Activated naive CD8-positive, alpha-beta T cell treated with anti-CD3 and anti-CD28 coated beads, Interleukin-2, amount 50 U/mL, for 16 hours (primary cell): Measurements from ENCODE around the gene PHACTR1.

Source experiments
- DNase-seq: peaks from one replicate; pipeline ENCODE4 v3.0.0-alpha.2; 2020; ENCODE audit warnings: low read depth, low spot score

PHACTR1 gene

GRCh38 chr6:12990162-12990561 is 273.6 kb downstream of the PHACTR1 start:
- DNase-seq: no peak

- no peak for DNase-seq
Measured at GRCh38 chr6:12991435-12991834, 274.9 kb downstream of the PHACTR1 start.

GRCh38 chr6:12992770-12993169 is 276.2 kb downstream of the PHACTR1 start:
- DNase-seq: no peak

GRCh38 chr6:12993283-12993898 is 276.8 kb downstream of the PHACTR1 start:
- DNase-seq: no peak

- DNase-seq: no peak
Measured at GRCh38 chr6:12995419-12995818, 278.9 kb downstream of the PHACTR1 start.

DNA sequence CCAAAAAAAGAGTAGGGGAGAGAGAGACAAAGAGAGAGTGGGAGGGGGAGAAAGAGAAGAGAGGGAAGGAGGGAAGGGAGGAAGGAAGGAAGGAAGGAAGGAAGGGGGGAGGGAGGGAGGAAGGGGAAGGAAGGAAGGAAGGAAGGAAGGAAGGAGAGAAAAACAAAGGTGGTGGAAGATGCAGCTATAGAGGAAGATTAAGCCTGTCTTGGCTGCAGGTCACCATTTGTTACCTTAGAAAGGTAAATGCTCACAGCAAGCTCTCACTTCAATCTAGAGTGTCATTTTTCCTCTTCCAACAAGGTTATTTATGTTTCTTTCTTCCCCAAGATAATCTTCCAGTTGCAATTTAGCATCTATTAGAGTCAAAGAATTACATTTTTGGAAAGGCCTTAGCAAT is 284.0 kb downstream of the PHACTR1 start:
- no peak for DNase-seq

DNA sequence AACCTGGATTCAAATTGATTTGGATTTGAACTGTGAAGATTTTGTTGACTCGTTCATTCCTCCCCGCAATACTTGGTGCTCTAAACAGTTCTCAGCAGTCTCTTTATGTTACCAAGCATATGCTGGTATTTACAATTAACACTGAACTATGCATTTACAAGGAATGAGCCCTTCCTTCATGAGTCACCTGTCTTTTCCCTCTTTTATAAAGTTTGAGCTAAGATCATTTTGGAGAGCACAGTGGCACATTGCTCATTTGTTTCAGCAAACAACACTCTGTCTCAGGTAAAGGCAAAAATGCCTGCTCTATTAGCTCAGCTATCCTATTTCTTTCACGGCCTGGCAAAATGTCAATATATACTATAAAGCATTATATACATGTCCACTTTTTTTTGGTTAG is 285.4 kb downstream of the PHACTR1 start:
- no peak for DNase-seq

GRCh38 chr6:13004601-13005000 is 288.0 kb downstream of the PHACTR1 start:
- no peak for DNase-seq

DNA sequence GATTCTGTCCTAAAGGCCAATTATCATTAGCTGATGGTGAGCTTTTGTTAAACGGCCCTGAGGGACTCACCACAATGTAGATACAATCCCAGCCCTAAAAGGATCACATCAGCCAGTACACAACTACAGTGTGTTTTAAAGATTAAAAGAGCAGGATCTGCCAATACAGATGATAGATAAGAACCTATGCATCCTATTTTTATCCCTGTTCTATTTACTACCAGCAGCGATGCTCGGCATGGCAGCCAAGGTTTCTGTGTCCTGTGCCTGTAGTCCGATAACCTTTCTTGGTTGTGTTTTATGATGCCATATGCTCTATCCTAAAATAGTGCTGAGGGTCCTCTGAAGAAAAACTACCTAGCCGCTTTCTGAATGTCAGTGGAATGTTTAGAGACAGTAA is 289.4 kb downstream of the PHACTR1 start:
- DNase-seq: no peak

DNA sequence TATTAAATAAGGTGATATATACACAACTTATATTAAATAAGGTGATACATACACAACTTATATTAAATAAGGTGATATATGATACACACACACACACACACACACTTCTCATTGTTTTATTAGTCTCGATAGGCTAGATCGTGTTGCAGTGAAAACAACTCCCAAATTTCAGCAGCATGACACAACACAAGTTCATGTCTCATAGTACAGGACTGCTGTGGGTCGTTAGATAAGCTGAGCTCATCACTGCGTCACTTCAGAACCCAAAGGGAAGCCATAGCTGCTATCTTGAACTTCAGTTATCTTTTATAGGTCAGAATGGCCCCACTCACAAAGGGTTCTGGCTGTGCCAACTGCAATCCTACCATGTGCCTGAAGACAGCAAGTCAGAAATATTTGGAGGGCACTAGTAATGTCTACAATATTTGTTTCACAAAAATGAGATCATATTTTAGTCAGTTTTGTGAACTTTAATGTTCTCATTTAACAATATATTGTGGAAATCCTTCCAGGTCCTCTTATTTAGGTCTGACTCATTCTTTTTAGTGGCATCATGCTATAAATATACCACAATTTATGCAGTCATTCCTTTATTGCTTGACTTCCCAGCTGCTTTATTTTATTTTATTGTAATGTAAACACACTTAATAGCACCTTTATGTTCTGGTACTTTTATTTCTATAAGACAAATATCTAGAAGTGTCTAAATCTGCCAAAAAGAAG is 290.2 kb downstream of the PHACTR1 start:
- no peak for DNase-seq

- DNase-seq: no peak
Measured at GRCh38 chr6:13007744-13008143, 291.2 kb downstream of the PHACTR1 start.

DNA sequence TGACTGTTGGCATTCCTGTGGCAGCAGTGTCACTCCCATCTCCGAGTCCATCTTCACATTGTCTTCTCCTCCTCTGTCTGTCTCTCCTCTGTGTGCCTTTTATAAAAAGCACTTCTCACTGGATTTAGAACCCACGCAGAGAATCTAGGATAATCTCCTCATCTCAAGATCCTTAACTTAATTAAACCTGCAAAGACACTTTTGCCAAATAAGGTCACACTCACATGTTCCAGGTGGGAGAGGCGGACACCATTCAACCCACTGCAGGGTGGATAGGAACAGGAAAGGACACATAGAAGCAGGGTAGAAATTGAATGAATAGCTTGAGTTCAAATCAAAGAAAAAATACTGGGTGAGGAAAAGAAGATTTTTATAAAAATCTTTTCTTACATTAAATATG is 292.5 kb downstream of the PHACTR1 start:
- no peak for DNase-seq

DNA sequence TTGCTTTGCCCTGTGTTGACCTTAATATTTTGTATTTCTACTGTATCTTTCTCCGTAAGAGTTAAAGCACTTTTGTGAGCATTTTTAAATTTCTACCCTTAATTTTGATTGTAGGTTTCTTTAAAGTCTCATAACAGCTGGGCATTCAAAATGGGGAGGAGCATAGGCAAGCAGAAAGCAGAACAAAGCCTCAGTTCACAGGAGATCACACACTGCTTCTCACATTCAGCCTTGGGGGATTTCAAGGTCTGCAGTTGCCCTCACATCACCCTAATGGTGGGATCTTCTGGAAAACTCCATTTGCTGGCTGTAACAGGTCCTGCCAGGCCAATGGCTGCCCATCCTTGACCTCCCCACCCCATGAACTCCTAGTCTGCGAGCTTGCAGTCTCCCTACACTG is 292.9 kb downstream of the PHACTR1 start:
- no peak for DNase-seq

DNA sequence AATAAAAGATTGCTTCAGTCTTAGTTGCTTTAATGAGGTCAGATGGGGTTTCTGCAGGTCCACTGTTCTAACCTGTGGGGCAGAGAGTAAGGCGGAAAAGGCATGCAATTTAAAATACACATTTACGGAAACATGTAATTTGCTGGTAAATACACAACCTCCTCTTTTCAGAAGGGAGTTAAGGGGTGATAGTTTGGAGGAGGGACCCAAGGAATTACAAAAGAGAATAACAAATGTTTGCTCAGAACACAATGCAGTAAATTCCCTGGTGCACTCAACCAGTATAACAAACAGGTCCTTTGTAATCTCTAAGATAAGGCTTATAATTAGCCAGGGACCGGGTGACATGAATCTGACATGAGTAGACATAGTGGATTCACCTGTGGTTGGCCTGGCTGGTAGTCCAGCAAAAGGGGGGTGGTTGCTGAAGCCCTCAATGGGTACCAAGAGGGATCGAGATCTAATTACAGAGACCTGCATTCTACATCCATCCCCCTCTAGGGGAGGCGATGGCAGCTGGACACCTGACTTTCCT is 295.1 kb downstream of the PHACTR1 start:
- no peak for DNase-seq

DNA sequence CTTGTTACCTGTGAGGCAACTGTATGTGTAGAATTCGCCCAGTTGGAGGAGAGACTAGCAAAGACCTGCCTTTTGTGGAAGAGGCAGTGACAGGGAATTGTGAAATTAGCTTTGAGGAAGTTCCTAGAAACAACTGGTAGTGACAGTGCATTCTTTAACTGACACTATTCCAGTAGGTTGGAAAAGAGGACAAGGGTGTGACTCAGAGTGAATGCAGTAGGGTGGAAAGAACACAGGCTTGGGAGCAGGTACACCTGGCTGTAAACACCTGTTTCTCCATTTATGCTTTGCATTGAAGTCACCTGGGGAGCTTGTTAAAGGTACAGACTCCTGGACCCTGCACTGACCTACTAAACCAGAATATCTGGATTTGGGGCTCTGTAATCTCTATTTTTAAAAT is 295.7 kb downstream of the PHACTR1 start:
- DNase-seq: no peak

DNA sequence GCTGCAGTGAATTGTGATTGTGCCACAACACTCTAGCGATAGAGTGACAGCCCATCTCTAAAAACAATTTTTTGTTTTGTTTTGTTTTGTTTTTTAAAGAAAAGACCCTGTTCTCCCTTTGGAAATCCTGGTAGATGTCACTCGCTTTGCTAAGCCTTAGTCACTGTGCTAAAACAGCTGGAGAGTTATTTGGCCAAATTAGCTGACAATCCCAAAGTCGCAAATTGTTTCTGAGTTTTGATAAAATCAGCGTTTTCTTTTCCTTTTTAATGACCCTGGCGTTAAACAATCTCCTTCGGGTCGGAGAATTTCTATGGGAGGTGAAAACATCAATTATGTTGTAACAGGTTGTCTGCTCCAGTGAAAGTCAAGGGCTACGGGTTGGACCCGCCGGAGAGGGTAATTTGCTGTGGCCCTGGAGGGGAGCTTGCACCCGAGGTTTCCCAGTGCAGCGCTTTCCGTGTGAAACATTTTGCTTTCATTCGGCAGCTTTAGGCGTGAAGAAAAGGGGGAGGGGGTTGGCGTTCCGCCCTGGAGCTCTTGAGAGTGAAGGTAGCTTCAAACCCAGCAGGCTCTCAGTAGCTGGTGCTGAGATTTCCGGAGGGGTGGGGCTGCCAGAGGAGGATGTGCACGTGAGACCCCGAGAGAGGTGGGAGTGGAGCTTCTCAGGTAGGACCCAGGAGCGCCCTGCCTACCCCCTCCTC is 296.6 kb downstream of the PHACTR1 start:
- no peak for DNase-seq

DNA sequence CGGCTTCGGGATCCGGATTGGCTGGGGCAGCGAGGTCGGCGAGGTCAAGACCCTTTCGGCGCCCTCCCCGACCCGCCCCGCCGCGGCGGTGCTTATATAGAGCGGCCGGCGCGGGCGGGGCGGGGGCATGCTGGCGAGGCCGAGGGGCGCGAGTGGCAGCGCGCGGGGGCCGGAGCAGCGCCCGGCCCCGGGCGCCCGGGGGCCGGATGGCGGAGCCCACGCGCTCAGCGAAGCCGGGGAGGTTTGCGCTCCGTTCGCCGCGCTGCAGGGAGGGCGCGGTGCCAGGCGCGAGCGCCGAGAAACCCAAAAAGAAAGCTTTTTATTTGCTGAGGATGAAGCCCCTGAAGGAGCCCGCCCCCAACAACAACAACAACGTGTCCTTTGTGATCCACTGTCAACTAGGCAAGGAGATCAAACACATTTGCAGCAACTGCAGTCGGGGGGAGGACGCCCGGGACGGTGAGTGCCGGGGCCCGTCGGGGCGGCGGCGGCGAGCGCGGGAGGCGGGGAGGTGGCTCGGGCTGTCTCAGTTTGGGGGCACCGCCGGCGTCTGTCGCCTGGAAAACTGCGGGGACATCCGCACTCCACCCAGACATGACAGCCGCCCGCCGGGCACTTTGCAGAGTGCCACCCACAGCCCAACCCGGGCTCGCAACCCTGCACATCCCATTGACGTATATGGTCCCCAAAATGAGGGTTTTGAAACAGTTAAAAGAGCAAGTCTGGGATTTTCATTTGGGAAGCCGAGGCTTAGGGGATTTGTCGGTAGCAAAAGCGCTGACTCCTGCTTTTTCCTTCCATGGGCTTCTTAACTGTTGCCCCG is 297.3 kb downstream of the PHACTR1 start:
- no peak for DNase-seq

- DNase-seq: no peak
Measured at GRCh38 chr6:13014504-13015378, 298.2 kb downstream of the PHACTR1 start.

DNA sequence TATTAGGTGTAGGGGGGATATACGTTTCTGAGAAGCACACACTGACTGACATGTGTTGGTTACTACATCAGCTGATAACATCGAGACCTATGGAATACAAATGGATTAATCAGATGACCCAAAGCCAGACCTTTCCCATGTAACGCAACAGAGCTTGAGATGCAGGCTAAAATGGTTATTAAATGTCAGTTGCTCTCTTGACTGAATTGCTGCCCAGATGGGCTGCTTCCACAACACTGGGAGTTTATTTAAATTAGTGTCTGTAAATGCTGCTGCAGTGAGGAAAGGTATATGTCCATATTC is 298.8 kb downstream of the PHACTR1 start:
- no peak for DNase-seq

GRCh38 chr6:13024616-13025015 is 308.0 kb downstream of the PHACTR1 start:
- DNase-seq: no peak

DNA sequence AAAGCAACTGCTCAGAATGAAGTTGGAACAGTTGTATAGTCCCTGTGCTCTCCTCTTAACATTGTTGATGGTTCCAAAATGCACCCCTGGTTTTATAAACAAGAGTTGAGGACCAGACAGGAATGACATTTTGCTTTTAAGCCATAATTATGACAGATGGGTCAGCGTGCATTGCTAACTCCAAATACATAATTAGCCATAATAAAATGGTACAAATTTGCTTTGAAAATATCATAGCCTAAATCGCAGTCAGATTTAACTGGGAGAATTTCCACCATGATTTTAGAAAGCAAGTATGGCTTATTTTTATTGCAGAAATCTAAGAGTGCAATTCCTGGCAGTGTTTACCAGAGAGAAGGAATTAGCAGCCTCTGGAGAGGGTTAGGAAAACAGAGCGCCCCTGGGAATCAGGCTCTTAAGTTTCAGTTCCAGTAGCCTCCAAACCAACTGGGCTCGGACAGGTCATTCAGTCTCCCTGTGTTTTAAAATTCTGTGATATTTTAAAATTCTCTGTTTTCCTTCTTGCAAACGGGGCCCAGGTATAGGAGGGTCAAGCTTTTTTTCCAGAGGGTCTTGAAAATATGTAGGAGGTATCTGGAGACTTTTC is 309.4 kb downstream of the PHACTR1 start:
- DNase-seq: no peak
